Measurements from ENCODE around the gene L3MBTL4.

L3MBTL4 gene

DNA sequence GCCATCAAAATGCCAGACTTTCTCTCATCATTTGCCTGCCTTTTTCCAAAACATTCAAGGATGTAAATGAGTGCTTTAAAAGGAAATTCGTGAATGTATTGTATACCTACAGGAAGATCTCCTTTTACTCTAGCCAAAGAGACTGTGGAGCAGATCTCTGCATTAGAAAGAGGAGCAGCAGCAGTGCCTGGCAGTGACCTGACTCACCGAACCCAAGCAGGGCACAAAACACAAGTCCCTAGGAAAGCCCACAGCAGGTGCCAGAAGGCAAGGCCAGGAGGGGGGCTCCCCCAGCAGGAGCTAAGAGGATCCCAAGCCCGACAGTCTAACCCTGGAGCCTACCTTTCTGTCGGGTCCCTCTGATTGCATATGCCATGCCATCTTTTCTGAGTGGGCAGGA is 47.9 kb downstream of the L3MBTL4 start:
- no peak for DNase-seq (ENCODE audit: low read depth in 2 of 2)

DNA sequence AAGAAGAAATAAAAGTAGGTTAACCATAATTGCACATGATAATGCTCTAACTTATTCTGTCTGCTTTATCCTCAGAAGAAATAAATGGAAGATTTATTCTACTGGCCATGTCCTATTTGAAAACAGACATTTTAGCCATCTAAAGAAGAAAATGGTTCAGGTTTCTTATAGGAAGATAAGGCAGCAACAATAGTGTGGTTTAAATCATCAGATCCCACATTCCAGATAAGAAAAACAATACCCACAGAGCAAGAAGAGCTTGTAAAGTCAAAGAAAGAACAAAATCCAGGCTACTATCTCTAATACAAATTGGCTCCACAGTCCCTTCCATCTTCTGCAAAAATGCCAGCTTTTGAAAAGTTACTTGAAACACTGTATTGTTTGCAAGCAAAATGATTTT is 49.3 kb downstream of the L3MBTL4 start:
- no peak for DNase-seq (ENCODE audit: low read depth in 2 of 2)

DNA sequence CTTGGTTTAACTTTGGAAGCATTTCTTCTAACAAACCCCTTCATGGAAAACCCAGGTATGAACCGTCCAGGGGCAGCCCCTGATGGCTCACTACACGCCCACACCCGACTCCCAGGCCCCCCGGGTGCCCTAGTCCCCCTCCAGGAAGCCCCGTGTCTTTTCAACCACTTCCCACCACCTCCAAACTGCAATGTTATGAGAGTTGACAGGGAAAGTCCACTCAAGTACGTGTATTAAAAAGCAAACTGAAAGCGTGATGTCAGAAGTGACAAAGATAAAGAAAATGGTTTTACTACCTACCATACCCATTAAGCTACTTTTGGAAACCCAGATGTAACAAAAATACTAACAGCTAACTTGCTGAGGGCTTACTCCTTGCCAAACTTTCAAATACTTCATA is 51.5 kb downstream of the L3MBTL4 start:
- DNase-seq (ENCODE audit: low read depth in 2 of 2): no peak

DNA sequence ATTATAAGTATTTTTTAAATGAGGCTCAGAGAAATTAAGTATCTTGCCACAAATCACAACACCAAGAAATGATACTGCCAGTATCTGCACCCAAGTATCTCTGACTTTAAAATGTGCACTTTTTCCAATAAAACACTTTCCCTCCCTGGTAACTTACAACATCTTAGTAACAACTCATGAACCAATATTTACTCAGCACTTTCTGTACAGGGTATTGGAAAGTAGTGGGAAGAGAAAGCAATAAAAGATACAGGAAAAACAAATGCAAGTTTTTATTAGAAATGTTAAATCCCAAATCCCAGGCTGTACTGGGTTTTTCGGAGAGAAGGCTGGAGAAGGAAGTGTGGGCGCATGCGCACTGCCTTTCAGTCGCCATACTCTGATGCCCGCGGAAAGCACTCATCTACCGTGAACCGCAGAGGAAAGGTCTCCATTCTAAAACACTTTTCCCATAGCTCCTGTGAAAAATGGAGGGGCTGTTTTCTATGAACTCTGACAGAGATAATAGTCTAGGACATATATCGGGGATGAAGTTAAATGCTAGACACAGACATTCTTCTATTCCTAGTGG is 52.1 kb downstream of the L3MBTL4 start:
- no peak for DNase-seq (ENCODE audit: low read depth in 2 of 2)

DNA sequence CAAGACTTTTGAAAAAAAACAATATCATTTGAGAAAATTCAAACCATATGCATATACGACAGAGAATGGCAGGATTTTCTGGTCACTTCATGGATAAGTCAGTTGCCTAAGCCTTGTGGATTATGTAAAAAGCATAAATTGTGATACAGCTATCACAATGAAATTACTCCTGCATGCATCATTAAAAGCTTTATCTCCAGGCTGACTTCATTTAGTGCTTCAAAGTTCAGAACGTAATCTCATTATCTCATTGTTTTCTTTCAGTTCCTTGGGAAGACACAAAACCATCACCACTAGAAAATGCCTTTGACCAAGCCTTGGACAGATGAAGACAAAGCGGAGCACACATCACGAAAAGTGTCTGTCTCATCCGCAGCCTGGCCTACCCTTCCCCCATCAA is 57.0 kb downstream of the L3MBTL4 start:
- no peak for DNase-seq (ENCODE audit: low read depth in 2 of 2)

DNA sequence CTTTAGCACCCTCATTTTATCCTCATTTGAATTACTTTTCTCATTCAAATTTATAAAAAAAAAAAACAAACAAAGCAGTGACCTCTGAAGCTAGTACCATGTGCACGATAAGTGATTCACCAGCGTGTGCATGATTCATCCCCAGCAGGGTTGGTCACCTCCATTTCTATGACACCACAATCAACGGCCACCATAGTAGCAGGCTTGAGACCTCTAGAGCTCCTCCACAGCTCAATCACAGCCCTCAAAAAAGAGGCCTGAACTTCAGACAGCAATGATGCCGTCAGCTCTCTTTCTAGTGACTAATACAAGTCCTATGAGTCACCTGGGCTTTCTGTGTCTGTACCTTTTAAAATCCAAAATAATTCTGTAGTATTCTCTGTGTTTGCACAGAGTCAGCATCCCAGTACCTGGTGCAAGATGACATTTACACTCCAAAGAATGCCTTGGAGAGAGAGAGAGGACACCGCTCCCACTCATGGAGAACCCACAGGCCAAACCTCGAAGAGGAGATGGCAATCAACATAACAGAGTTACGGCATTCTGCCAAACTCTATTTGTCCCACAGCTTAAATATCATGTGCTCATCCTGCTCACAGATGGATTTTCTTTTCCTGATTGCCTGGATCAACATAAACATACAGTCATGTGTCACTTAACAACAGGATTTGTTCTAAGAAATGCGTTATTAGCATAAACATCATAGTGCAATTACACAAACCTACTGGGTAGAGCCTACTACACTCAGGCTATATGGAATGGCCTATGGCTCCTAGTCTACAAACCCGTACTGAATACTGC is 58.7 kb downstream of the L3MBTL4 start:
- DNase-seq (ENCODE audit: low read depth in 2 of 2): no peak

DNA sequence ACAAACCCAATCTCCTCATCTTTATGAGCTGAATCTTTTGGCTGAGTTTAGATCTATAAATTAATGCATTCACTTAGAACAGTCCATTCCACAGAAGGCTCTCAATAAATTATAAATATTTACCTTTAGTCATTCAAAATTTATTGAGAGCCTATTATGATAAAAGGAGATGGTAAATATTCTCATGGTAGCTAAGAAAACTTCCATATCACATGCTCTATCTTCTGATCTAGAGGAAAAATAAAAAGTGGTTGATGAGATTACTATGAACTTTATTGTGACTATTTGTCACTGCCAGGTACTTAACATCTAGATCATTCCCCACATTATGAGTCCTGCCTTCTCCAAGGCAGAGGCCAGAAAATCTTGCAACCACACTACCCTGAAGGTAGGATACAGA is 62.4 kb downstream of the L3MBTL4 start:
- DNase-seq (ENCODE audit: low read depth in 2 of 2): no peak

DNA sequence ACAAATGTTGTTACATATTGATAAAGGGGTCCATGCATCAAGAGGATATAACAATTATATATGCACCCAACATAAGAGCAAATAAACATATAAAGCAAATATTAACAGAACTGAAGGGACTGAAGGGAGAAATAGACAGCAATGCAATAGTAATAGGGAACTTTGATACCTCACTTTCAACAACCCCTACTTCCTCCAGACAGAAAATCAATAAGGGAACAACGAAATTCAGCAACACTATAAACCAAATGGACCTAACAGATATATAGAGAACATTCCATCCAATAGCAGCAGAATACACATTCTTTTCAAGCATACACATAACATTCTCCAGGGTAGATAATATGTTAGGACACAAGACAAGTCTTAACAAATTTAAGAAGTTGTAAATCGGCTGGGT is 71.7 kb downstream of the L3MBTL4 start:
- no peak for DNase-seq (ENCODE audit: low read depth in 2 of 2)

DNA sequence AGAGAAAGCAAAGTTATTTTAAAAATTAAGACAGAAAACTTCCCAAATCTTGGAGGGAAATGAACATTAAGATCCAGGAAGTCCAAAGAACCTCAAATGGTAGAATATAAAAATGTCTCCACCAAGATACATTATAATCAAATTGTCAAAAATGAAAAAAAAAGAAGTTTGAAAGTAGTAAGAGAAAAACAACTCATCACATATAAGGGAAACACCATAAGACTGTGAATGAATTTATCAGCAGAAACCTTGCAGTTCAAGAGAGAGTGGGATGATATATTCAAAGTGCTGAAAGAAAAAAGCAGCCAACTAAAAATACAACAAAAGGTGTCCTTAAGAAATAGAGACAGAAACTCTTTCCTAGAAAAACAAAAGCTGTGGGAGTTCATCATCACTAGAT is 73.0 kb downstream of the L3MBTL4 start:
- DNase-seq (ENCODE audit: low read depth in 2 of 2): no peak

DNA sequence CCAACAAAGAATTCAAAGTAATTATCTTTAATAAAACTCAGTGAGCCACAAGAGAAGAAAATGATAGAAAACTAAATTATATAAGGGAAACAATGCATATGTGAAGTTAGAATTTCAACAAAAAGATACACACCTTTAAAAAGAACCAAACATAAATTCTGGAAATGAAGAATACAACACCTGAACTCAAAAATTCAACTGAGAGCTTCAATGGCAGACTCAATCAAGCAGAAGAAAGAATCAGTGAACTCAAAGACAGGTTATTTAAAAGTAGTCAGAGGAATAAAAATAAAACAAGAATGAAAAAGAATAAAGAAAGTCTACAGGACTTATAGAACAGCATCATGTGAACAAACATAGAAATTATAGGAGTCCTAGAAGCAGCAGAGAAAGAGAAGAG is 73.4 kb downstream of the L3MBTL4 start:
- no peak for DNase-seq (ENCODE audit: low read depth in 2 of 2)

DNA sequence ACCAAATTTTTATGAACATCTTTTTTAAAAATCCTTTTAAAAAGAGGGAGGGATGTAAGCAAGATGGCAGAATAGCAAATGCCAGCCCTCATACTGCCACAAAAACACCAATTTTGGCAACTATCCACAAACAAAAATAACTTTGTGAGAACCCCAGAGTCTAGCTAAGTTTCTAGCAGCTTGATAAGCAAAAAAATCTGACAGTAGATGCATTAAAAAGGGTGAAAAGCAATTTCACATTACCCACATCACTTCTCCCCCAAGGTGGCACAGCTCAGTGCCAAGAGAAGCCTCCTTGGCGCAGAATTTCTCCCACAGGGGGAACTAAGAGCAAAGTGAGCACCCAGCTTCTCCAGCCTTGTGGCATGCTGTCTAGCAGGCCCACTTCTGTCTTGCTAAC is 74.6 kb downstream of the L3MBTL4 start:
- no peak for DNase-seq (ENCODE audit: low read depth in 2 of 2)

DNA sequence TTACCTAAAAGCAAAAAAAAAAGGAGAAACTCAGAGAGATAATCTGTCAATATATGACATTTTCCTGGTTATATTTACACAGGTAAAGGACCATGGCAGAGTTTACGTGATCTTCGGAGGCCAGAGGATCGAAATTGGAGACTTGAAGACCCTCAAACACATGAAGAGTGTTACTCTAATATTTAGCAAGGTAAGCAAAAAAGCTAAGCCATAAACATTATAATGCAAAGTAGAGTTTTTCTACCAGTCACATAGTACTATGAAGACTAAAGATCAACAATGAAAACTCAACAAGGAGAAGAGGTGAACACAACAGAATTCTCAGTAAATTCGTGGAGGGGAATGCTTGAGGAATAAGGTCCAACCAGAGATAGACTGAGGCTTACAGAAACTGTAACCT is 78.5 kb downstream of the L3MBTL4 start:
- DNase-seq (ENCODE audit: low read depth in 2 of 2): no peak

DNA sequence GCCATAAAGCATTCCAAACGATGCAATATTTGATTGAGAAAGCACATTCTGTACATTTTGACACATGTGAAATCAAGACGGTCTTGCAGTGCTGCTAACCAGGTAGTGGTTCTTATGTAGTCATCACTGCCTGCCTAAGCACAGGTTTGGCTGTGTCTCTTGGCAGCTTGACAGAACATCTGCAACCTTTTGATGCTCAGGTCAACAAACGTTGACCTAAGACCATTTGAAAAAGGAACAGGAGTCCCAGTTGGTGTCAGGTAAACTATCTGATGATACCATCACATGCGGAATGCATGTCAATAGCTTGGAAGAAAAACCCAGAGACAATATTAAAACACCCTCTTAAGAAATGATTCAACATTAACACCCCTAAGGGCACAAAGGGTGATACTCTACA is 80.7 kb downstream of the L3MBTL4 start:
- no peak for DNase-seq (ENCODE audit: low read depth in 2 of 2)

DNA sequence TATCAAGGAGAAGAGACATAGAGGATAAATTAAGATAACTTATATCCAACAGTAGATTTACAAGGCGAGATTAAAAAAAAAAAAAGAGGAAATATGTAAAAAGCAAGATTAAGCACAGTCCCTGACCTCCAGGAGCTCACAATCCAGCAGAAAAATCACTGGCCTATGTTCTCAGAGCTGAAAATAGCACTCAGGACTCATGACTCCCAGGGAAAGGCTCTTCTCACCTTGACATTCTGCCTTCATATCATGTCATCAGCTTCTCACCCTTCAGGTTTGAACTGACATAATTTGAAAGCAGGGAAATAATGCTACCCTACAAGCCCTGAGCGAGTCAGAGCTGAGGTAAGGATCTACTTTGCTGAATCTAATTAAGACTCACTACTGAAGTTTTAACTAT is 82.8 kb downstream of the L3MBTL4 start:
- DNase-seq (ENCODE audit: low read depth in 2 of 2): no peak

DNA sequence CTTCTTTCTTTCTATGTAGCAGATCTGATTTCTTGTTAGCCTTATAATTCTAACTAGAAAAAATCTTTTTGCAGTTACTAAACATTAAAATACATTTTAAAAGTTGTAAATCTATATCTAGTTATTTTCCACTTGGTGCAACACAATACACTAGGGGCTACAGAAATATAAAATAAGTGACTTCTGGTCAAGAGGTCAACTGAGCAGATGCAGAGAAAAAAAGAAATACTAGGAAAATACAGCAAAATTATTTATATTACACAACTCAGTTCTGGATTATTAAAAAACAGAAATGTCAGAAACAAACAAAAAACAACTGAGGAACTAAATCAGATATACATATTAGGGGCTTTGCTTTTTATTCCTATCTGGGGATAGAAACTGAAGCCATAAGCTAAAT is 83.9 kb downstream of the L3MBTL4 start:
- no peak for DNase-seq (ENCODE audit: low read depth in 2 of 2)

DNA sequence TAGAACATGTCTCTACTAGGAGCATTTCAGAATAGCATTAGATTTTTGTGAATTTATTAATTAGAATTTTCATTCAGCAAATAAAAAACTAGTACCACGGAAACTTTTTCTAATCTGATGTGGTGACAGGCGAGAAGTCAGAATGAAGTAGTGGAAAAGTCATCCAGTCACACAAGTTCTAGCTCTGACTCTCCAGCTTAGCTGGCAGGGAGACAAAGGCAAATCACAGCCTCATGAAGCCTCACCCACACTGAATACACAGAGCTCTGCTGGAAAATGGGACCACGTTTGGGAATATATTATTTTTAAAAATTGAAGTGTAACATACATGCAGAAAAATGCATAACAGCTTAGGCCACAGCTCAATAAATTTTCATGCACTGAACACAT is 86.1 kb downstream of the L3MBTL4 start:
- DNase-seq (ENCODE audit: low read depth in 2 of 2): no peak

DNA sequence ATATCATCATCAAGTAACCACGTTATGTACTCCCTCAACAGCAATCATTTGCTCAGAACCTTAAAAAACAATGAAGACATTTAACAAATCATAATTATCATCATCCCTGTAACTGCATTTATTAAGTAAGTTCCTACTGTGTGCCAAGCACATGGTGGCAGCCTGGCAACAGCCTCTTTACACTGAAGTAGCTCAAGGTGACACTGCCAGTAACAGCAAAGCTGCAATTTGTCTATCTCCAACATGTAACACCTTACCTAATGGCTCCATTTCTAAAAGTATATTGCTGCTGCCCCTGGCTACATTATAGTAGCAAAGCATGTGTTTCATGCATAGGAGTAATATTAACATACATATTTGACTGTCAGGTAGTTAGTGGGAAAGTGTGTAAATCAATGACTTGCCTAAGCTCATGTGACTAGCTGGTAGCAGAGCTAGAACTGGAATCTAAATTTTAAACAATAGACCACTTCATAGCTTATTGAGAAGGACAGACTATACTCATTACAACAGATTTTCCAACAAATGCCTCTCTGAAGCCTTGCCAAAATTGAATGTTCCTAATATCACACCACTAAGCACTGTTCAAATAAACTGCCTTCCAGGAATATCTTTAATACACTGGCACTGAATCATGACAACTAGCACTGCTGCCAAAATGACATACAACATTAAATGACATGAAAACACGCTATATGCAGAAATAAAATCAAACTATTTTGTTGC is 86.7 kb downstream of the L3MBTL4 start:
- no peak for DNase-seq (ENCODE audit: low read depth in 2 of 2)

DNA sequence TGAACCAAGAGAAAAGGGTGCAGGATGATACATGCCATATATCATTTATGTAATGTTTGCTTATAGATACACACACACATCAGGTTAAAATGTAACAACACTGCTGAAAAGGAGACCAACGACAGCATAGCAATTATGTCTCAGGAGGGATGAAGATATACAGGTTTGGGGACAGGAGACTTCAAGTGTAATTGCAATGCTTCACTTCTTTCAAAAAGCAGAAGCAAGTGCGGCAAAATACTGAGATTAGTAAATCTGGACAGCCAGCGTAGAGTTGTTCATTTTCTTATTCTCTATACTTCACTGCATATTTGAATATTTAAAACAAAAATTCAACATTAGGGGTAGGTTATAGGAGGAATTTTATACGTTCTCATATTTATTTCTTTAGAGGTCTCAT is 87.2 kb downstream of the L3MBTL4 start:
- no peak for DNase-seq (ENCODE audit: low read depth in 2 of 2)

DNA sequence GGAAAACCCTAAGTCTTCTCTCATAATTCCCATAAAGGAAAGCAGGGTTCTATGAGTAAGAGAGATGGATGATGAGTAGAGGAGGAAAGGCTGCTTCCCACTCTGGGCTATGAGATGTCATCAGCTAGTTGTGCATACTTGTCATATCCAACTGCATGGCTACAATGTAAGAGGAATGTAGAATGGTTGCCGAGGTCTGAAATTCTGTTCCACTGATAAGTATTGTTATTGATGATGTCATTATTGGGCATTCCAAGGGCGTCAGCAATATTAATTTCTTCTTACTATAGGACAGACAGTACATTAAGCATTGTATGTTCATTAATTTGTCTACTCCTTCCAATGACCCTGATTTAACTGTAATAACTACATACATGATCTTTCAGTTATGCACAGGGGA is 88.1 kb downstream of the L3MBTL4 start:
- DNase-seq (ENCODE audit: low read depth in 2 of 2): no peak

DNA sequence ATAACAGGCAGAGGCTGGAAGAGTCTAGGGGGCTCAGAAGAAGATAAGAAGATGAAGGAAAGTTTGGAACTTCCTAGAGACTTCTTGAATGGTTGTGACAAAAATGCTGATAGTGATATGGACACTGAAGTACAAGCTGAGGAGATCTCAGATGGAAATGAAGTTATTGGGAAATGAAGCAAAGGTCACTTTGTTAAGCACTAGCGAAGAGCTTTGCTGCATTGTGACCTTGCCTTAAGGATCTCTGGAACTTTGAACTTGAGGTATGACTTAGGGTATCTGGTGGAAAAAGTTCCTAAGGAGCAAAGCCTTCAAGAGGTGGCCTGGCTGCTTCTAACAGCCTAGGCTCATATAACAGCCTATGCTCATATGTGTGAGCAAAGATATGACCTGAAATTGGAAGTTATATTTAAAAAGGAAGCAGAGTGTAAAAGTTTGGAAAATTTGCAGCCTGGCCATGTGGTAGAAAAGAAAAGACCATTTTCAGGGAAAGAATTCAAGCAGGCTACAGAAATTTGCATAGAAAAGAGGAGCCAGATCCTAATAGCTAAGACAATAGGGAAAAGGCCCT is 91.3 kb downstream of the L3MBTL4 start:
- DNase-seq (ENCODE audit: low read depth in 2 of 2): no peak

DNA sequence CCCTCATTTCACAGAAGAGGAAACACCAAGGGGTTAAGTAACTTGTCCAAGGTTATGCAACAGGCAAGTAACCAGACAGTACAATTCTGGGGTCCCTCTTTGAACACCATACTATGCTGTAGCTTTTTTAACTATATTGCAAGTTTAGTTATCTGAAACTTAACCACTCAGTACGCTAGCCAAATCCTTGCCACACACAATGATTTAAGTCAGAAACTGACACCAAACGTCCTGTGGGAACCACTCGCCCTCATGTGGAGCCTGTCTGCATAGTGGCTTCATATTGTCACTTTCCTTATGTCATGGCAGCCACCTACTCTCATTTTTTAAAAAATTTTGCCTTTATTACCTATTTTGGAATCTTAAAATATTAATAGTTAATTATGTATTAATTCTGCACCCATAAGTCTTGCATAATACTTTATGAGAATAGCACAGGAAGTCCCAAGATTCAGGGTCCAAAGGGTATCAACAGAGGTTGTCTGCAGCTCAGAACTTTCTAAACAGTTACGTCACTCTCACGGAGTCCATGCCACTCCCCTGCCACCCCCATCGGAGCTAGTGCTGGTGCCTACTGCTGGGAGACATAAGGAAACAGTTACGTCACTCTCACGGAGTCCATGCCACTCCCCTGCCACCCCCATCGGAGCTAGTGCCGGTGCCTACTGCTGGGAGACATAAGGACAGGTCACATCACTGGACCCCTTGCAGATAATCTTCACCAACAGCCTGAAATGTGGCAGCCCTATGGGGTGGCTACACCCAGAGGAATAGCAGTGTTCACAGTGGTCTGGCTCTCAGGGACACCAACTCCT is 99.0 kb downstream of the L3MBTL4 start:
- no peak for DNase-seq (ENCODE audit: low read depth in 2 of 2)

DNA sequence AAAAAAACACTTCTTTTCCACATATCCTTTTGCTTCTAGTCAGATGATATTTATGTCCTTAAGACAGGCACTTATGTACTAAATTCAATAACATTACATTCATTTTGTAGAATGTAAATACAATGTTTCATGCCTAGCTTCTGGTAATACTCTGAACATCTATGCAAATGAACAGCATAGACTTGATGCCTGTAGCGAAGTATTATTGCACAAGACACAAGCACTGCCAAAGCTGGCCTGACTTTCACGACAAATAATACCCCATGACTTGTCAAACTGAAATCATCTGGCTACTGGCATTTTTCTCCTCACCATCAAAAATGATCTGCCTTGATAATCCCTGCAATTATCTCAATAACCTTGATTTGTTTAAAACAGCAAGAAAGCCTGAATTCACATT is 101.3 kb downstream of the L3MBTL4 start:
- no peak for DNase-seq (ENCODE audit: low read depth in 2 of 2)
